BLaER1 (cell line): ENCODE measurements around the gene GTF2A1L.
"Not testable (repeated sequence)": the region's sequence is repeated elsewhere in the genome, so short reads cannot be mapped to it uniquely, and the experiment has no call there.

Experiments used
- H3K27ac ChIP-seq: shearing (Covaris generic); formaldehyde crosslinking; 2 replicates; pipeline ENCODE4 v1.8.1; 2022
- H3K27me3 ChIP-seq: shearing (Covaris generic); formaldehyde crosslinking; 2 replicates; pipeline ENCODE4 v1.8.1; 2022
- H3K36me3 ChIP-seq: shearing (Covaris generic); formaldehyde crosslinking; 2 replicates; pipeline ENCODE4 v1.8.1; 2022
- H3K4me1 ChIP-seq: shearing (Covaris generic); formaldehyde crosslinking; 2 replicates; pipeline ENCODE4 v1.8.1; 2022
- H3K4me2 ChIP-seq: shearing (Covaris generic); formaldehyde crosslinking; 2 replicates; pipeline ENCODE4 v1.8.1; 2022
- H3K4me3 ChIP-seq: shearing (Covaris generic); formaldehyde crosslinking; 2 replicates; pipeline ENCODE4 v1.8.1; 2022
- H3K9ac ChIP-seq: shearing (Covaris generic); formaldehyde crosslinking; 2 replicates; pipeline ENCODE4 v1.8.1; 2022
- H3K9me3 ChIP-seq: shearing (Covaris generic); formaldehyde crosslinking; 2 replicates; pipeline ENCODE4 v1.8.1; 2022
- H4K20me1 ChIP-seq: shearing (Covaris generic); formaldehyde crosslinking; 2 replicates; pipeline ENCODE4 v1.8.1; 2022
- Cebpa-rat ChIP-seq: shearing (Covaris generic); IDR thresholded peaks from 2 replicates; pipeline ENCODE4 v1.8.1; 2022

GTF2A1L gene

DNA sequence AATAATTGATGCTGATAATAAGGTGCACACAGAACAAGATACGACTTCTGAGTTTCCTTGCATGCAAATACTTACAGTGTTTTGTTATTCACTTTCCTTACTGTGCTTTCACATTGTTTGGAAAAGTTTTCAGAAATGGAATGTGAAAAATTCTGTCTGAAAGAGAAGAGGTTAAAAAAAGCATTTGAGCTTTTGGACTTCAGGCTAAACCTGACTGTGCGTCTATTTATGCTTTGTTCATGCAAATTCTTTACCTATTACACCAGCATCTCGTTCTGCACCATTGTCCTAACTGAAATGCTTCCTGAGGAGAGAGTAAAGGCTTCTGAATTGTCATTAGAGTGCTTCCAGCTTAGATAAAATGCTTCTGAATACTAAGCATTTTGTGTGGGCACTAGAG lies 76.5 kb downstream of the GTF2A1L start:
- H3K9me3 ChIP-seq = no peaks in the 10 kb centered on the region
- H3K4me3 ChIP-seq = no peak overlapping the region
- H3K27ac ChIP-seq = no peak overlapping the region
- H3K9ac ChIP-seq = no peak overlapping the region
- no peaks in the 10 kb centered on the region for H3K27me3 ChIP-seq
- TF ChIP-seq Cebpa-rat = no peak
- H4K20me1 ChIP-seq = no peaks in the 10 kb centered on the region
- H3K4me2 ChIP-seq = no peak overlapping the region
- no peaks in the 10 kb centered on the region for H3K36me3 ChIP-seq
- H3K4me1 ChIP-seq = no peaks in the 10 kb centered on the region

DNA sequence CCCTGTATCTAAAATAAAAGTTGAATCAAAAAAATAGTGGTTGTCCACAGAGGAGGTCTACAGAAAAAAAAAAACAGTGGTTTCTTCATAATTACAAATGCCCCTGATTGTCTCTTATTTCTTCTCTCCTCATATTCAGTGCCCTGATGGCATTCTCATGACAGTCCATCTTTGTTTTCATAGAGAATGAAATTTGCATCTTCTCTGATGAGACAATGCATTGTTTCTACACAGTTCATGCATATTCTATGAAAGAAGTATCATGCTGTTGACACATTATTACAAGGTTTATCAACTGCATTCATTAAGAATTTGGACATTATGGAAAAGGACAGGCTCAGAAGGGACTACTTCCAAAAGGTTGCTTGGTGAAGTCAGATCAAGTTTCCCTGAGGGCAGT lies 78.3 kb downstream of the GTF2A1L start:
- H3K4me2 ChIP-seq = no peak overlapping the region
- no peaks in the 10 kb centered on the region for H3K36me3 ChIP-seq
- H3K27me3 ChIP-seq = no peaks in the 10 kb centered on the region
- TF ChIP-seq Cebpa-rat = no peak
- H3K4me3 ChIP-seq = no peak overlapping the region
- no peaks in the 10 kb centered on the region for H3K9me3 ChIP-seq
- H4K20me1 ChIP-seq = no peaks in the 10 kb centered on the region
- no peak overlapping the region for H3K9ac ChIP-seq
- H3K4me1 ChIP-seq = no peaks in the 10 kb centered on the region
- H3K27ac ChIP-seq = no peak overlapping the region

DNA sequence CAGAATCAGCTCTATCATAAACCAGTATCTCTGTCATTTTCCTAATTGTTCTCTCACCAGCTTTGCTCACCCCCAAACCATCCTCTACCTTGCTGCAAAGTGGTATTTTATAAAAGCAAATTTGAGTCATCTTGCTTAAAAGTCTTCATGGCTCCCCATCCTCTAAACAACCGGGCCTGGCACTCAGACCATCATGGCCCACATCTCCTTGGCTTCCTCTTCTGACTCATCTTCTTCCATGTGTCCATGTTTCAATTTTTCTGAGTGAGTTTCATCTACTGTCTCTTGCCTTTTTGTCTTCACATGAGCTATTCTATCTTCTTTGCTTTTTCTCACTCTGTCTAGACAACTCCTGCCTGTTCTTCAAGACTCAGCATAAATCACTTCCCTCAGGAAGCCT lies 79.2 kb downstream of the GTF2A1L start:
- Histone ChIP-seq H3K36me3 (no peaks in the 10 kb centered on the region), H3K27me3 (no peaks in the 10 kb centered on the region), H4K20me1 (no peaks in the 10 kb centered on the region), H3K4me3 (no peak overlapping the region), H3K9me3 (no peaks in the 10 kb centered on the region), H3K4me1 (no peaks in the 10 kb centered on the region), H3K4me2 (no peak overlapping the region), H3K27ac (no peak overlapping the region), H3K9ac (no peak overlapping the region)
- TF ChIP-seq Cebpa-rat = no peak

DNA sequence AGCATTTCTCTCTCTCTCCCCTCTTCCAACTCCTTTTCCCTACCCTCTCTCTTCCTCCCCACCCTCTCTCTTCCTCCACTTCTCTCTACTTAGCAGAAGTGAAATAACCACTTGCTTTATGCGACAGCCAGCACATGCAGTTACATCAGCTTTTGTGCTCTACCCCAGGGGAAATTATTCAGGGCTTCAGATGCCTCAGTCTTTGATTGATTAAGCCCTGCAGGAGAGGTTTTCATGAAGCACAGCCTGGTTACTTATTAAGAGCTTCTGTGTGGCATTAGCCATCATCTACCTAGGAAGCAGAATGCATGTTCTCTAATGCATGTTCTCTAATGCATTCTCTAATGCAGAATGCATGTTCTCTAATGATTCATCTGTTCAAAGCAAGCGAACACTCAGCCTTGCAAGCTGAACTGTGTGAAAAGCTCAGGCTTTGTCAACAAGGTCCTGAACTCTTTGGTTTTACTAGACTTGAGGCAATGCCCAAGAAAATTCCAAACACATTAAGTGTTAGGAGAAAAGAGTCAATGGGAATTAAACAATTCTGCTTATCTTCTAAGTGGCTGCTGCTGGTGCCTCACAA lies 81.8 kb downstream of the GTF2A1L start:
- Histone ChIP-seq H3K9me3 (peaks cover 5% of the 10 kb centered on the region; the same call in 1 of the 2 replicates), H3K9ac (no peak overlapping the region), H3K27ac (no peak overlapping the region), H3K27me3 (no peaks in the 10 kb centered on the region), H3K4me1 (no peaks in the 10 kb centered on the region), H3K4me3 (no peak overlapping the region), H3K4me2 (no peak overlapping the region), H3K36me3 (no peaks in the 10 kb centered on the region), H4K20me1 (no peaks in the 10 kb centered on the region)
- TF ChIP-seq Cebpa-rat = no peak

DNA sequence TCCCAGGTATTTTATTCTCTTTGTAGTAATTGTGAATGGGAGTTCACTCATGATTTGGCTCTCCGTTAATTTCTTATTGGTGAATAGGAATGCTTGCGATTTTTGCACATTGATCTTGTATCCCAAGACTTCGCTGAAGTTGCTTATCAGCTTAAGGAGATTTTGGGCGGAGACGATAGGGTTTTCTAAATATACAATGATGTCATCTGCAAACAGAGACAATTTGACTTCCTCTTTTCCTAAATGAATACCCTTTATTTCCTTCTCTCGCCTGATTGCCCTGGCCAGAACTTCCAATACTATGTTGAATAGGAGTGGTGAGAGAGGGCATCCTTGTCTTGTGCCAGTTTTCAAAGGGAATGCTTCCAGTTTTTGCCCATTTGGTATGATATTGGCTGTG lies 86.0 kb downstream of the GTF2A1L start:
- H4K20me1 ChIP-seq, H3K9me3 ChIP-seq, H3K36me3 ChIP-seq, H3K4me3 ChIP-seq, H3K9ac ChIP-seq, H3K4me1 ChIP-seq, H3K27me3 ChIP-seq, H3K27ac ChIP-seq, H3K4me2 ChIP-seq: not testable (repeated sequence)

DNA sequence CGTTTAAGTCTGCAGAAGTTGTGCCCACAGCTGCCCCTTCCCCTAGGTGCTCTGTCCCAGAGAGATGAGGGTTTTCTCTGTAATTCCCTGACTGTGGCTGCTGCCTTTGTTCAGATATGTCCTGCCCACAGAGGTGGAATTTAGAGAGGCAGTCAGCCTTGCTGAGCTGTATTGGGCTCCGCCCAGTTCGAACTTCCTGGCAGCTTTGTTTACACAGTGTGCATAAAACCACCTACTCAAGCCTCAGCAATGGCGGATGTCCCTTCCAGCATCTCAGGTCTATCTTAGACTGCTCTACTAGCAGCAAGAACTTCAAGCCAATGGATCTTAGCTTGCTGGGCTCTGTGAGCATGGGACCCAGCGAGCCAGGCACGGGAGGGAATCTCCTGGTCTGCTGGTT lies 89.8 kb downstream of the GTF2A1L start:
- Histone ChIP-seq H3K27me3 (no peaks in the 10 kb centered on the region), H3K9ac (no peak overlapping the region), H3K4me3 (no peak overlapping the region), H4K20me1 (no peaks in the 10 kb centered on the region), H3K9me3 (peaks cover 4% of the 10 kb centered on the region; the same call in 1 of the 2 replicates), H3K4me1 (no peaks in the 10 kb centered on the region), H3K27ac (no peak overlapping the region), H3K36me3 (no peaks in the 10 kb centered on the region), H3K4me2 (no peak overlapping the region)
- TF ChIP-seq Cebpa-rat = no peak

DNA sequence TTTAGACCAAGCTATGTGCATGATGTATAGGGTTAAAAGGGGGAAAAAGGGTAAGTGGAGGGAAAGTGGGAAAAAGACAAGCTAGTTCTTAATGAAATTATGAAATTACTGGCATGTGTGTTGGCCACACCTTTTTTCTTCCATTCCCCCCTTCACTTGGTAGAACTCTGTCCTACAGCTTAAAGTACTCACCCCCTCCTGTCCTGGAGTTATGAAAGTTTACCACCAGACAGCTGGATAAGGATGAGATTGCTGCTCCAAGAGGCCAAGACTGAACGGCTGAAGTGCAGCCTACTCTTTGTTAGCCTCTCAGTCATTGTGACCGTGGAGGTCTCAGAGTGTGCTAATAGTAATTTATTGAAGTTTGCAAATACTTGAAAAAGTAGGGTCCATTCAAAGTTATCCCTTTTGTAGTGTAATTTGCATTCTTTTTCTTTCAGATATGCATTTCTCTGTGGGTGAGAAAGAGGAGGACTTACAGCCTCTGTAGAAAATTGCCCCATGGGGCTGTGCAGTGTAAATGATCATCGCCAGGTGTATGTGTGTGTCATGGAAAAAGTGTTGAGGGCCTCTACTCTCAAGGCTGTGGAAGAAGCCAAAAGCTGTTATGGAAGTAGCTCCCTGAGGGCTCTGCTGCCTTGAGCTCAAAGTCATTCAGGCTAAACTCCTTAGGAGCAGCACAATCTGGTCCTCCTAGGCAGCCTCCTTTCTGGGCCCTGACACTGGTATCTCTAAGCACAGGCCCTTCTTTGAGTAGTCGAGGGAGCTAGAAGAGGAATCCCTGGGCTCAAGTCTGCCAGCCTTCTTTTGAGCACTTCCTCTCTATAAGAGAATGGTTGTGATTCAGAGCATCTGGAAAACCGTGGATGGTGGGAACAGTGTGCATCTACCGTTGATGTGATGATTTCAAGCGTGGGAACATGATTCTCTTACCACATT lies 91.7 kb downstream of the GTF2A1L start:
- H3K9ac ChIP-seq = no peak overlapping the region

DNA sequence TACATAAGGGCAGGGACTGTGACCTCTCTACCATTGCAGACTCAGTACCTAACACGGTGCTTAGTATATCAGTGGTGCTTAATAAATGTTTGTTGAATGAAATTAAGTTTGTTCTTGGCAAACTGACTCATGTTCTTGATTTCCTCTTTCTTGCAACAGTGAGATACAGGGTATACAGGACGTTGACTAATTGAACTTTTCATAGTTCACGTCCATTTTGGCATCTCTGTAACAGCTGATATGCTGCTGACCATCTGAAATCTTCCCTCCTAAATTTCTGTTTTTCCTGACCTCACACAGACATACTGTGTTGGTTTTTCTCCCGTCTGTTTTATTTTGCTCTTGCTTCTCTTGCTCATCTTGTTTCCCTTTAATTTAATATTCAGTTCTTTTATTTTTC lies 93.7 kb downstream of the GTF2A1L start:
- Histone ChIP-seq H3K4me1 (no peaks in the 10 kb centered on the region), H3K27me3 (no peaks in the 10 kb centered on the region), H3K27ac (no peak overlapping the region), H3K4me3 (no peak overlapping the region), H4K20me1 (no peaks in the 10 kb centered on the region), H3K36me3 (no peaks in the 10 kb centered on the region), H3K9ac (no peak overlapping the region), H3K9me3 (no peaks in the 10 kb centered on the region), H3K4me2 (no peak overlapping the region)
- no peak for TF ChIP-seq Cebpa-rat

More for the DNA sequence above, 91.7 kb downstream of the GTF2A1L start:
- Histone ChIP-seq H3K4me1 (no peaks in the 10 kb centered on the region), H3K36me3 (no peaks in the 10 kb centered on the region), H3K9me3 (no peaks in the 10 kb centered on the region), H3K27me3 (no peaks in the 10 kb centered on the region), H4K20me1 (no peaks in the 10 kb centered on the region), H3K4me3 (no peak overlapping the region), H3K27ac (no peak overlapping the region), H3K4me2 (no peak overlapping the region)
- no peak for TF ChIP-seq Cebpa-rat

DNA sequence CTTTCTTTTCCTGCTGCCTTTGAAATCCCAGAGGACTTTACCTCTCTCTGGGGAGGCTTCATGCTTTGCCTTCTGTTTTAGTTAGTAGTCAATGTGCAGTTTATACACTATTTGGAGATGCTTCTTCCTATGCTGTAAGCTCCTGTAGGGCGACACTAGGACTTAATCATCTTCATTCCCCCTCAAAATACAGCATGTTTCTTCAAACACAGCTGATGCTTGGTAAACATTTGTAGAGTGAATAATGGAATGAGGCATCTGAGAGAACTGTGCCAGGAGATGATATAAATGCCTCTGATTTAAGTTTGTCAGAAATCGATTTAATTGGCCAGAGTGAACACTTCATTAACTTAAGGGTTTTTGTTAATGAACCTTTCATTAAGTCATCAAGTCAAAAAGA lies 94.5 kb downstream of the GTF2A1L start:
- no peak for TF ChIP-seq Cebpa-rat
- Histone ChIP-seq H4K20me1 (no peaks in the 10 kb centered on the region), H3K27me3 (no peaks in the 10 kb centered on the region), H3K36me3 (no peaks in the 10 kb centered on the region), H3K9ac (no peak overlapping the region), H3K4me1 (no peaks in the 10 kb centered on the region), H3K4me2 (no peak overlapping the region), H3K9me3 (no peaks in the 10 kb centered on the region), H3K27ac (no peak overlapping the region), H3K4me3 (no peak overlapping the region)

DNA sequence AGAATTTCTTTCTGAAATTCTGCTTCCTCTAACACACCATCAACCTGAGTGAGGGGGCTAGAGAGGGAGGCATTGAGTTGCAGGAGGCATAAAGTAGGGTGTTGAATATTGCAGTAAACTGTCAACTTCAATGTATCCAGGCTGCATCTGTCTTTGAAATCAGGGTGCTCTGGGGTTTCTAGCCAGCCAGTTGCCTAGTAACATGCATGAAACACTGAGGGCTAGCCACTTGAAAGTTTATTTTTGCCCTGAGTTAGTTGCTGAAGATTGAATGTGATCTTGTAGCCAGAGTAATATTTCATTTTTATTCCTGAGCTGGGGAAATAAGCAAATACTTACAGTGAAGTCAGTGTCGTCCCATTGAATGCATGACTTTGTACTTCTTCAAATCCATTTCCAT lies 96.0 kb downstream of the GTF2A1L start:
- Histone ChIP-seq H3K4me2 (no peak overlapping the region), H3K9me3 (no peaks in the 10 kb centered on the region), H3K36me3 (no peaks in the 10 kb centered on the region), H4K20me1 (no peaks in the 10 kb centered on the region), H3K27ac (no peak overlapping the region), H3K27me3 (no peaks in the 10 kb centered on the region), H3K9ac (no peak overlapping the region), H3K4me3 (no peak overlapping the region), H3K4me1 (no peaks in the 10 kb centered on the region)
- TF ChIP-seq Cebpa-rat = no peak
